GM23338 (cell line): Measurements from ENCODE around the gene RUBCN.

Source experiments
- CREB1 ChIP-seq: fragments of 250-450 bp; sonication (Bioruptor Pico); IDR thresholded peaks from 2 replicates; pipeline ENCODE4 v1.5.0; 2020; ENCODE audit warnings: low read depth, mild to moderate bottlenecking, moderate library complexity
- ETS1 ChIP-seq: IDR thresholded peaks from 2 replicates; pipeline ENCODE4 v1.6.1; 2016; ENCODE audit warnings: antibody characterized with exemption
- EZH2 ChIP-seq: fragments of 200-600 bp; sonication (generic); IDR thresholded peaks from one replicate; pipeline ENCODE4 v1.8.0; 2017; ENCODE audit warnings: antibody characterized with exemption, mild to moderate bottlenecking, low read depth; ENCODE audit not compliant: unreplicated experiment
- EZH2phosphoT487 ChIP-seq: fragments of 200-600 bp; sonication (generic); IDR thresholded peaks from one replicate; pipeline ENCODE4 v1.8.1; 2018; ENCODE audit warnings: antibody characterized with exemption; ENCODE audit not compliant: unreplicated experiment
- JUNB ChIP-seq: IDR thresholded peaks from one replicate; pipeline ENCODE4 v1.6.1; 2016; ENCODE audit warnings: antibody characterized with exemption; ENCODE audit not compliant: unreplicated experiment
- NANOG ChIP-seq: IDR thresholded peaks from 2 replicates; pipeline ENCODE4 v1.6.1; 2016; ENCODE audit warnings: antibody characterized with exemption, borderline replicate concordance
- POLR2AphosphoS5 ChIP-seq: IDR thresholded peaks from 2 replicates; pipeline ENCODE4 v1.6.1; 2016; ENCODE audit warnings: antibody characterized with exemption, low read depth
- REST ChIP-seq: IDR thresholded peaks from one replicate; pipeline ENCODE4 v1.6.1; 2018; ENCODE audit warnings: antibody characterized with exemption; ENCODE audit not compliant: unreplicated experiment
- STAT1 ChIP-seq: IDR thresholded peaks from one replicate; pipeline ENCODE4 v1.6.1; 2016; ENCODE audit warnings: antibody characterized with exemption; ENCODE audit not compliant: unreplicated experiment
- ZNF331 ChIP-seq: fragments of 250-450 bp; sonication (Bioruptor Pico); IDR thresholded peaks from 2 replicates; pipeline ENCODE4 v1.5.0; 2020; ENCODE audit warnings: low read depth, mild to moderate bottlenecking, moderate library complexity
- TF ChIP-seq, protein P1 (sequence below), 2 experiments: fragments of 200-600 bp in 1 of 2; sonication (generic) in 1 of 2; conservative IDR thresholded peaks; 2 replicates each; pipeline versions ENCODE4 v1.5.1 to v1.6.1; 2016 to 2017; ENCODE audit warnings: antibody characterized with exemption in 2 of 2, low read depth in 2 of 2, mild to moderate bottlenecking in 2 of 2, moderate library complexity in 1 of 2

GRCh38 chr3:197730200-197730599 is 6.5 kb downstream of the RUBCN start:
- no peak for TF ChIP-seq CREB1
- TF ChIP-seq, protein P1, sequence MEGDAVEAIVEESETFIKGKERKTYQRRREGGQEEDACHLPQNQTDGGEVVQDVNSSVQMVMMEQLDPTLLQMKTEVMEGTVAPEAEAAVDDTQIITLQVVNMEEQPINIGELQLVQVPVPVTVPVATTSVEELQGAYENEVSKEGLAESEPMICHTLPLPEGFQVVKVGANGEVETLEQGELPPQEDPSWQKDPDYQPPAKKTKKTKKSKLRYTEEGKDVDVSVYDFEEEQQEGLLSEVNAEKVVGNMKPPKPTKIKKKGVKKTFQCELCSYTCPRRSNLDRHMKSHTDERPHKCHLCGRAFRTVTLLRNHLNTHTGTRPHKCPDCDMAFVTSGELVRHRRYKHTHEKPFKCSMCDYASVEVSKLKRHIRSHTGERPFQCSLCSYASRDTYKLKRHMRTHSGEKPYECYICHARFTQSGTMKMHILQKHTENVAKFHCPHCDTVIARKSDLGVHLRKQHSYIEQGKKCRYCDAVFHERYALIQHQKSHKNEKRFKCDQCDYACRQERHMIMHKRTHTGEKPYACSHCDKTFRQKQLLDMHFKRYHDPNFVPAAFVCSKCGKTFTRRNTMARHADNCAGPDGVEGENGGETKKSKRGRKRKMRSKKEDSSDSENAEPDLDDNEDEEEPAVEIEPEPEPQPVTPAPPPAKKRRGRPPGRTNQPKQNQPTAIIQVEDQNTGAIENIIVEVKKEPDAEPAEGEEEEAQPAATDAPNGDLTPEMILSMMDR (conservative IDR thresholded peaks at IDR 0.05; ENCODE audit: low read depth in 2 of 2), result no peak
- no peak for TF ChIP-seq POLR2AphosphoS5
- TF ChIP-seq STAT1, result no peak
- TF ChIP-seq EZH2phosphoT487, result no peak
- TF ChIP-seq NANOG, result no peak
- no peak for TF ChIP-seq EZH2
- TF ChIP-seq REST, result no peak
- no peak for TF ChIP-seq JUNB
- TF ChIP-seq ZNF331 (CRISPR knock-in tag), result no peak
- TF ChIP-seq ETS1, result no peak
